ENCODE data around the gene KRT32.

- TF ChIP-seq CTCF (conservative IDR thresholded peaks at IDR 0.05; ENCODE audit: low read length) (no peak), EZH2phosphoT487 (IDR thresholded peaks at IDR 0.05; ENCODE audit: borderline replicate concordance, low read depth, low read length) (no peak)
Measured at GRCh38 chr17:41421617-41422016, 45.6 kb downstream of the KRT32 start.
